ENCODE results near the gene MXRA8.

Gene MXRA8

DNA sequence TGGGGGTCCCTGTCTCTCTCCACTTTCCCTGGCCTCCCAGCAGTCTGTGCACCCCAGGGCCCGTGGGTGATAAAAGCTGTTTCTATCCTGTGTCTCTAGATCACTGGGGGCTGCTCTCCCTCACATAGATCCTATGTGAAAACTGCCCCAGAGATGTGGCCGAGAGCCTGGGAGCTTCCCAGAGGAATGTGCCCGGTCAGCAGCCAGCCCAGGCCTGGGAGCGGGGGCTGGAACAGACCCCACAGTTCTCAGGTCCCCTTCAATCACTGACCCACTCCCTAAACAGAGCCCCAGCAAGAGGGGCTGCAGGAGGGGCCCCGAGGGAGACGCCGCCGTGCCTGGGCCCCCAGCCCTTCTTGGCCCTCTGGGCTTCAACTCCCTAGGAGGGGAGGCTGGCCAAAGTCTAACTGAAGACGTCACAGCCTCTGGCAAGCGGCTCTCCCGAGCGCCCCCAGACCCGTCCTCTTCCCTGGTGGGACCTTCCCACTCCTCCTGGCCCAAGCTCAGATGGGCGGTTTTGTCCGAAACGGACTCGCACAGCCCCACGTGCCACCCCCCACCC lies 403 bp downstream of the MXRA8 start:
- no peak for DNase-seq (ENCODE audit: low read depth)
- no peak for TF ChIP-seq CTCF (IDR thresholded peaks at IDR 0.05; ENCODE audit: low read depth, low read length, missing control alignments)
- no peak overlapping the region for H3K4me3 ChIP-seq (ENCODE audit: low read depth, low read length)

DNA sequence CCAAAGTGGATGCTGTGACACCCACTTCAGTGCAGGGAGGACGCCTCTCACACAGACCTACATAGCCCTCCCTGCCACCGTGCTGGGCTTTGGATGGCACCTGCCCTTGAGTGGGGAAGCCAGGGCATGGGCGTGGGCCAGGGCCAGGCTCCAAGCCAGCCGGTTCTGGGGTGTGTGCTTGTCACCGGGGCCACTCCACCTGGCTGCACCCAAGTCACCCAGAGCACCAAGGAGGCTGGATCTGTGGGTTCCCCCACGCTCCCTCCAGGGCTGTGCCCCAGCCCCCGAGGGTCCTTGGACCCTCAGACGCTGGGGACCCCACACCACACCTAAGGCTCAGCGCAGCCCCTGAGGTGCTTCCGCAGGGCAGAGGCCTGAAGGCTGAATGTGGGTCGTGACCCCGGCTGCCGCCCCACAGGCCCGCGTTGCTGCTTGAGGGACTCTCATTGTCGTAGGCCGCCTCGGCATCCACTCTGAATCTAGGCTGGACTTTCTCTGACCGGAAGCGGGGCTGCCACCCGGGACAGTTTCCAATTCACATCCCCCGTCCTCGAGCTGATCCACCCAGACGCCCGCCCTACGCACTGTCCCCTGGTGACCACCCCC lies 1.5 kb downstream of the MXRA8 start:
- H3K4me3 ChIP-seq (ENCODE audit: low read depth, low read length), result no peak overlapping the region
- no peak for DNase-seq (ENCODE audit: low read depth)
- TF ChIP-seq CTCF (IDR thresholded peaks at IDR 0.05; ENCODE audit: low read depth, low read length, missing control alignments), result no peak

DNA sequence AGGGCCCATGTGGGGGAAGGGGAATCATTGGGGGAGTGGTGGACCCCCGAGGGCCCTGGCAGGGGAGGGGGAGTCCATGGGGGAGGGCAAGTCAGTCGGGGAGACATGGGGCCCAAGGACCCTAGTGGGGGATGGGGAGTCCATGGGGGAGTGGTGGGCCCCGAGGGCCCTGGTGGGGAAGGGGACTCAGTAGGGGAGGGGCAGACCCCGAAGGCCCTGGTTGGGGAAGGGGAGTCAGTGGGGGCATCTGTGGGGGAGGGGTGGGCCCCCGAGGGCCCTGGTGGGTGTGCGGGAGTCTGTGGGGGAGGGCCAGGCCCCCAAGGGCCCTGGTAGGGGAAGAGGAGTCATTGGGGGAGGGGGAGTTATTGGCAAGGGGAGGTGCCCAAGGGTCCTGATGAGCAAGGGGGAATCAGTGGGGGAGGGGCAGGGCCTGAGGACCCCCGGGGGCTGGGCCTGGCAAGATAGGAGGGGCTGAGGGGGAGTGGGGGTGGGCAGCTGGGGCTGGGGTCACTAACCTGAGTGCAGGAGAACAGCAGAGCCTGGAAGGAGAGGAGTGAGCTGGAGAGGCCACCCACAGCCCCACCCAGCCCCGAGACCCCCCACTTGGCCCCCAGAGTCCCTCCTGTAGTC lies 2.1 kb downstream of the MXRA8 start:
- no peak for DNase-seq (ENCODE audit: low read depth)
- no peak for TF ChIP-seq CTCF (IDR thresholded peaks at IDR 0.05; ENCODE audit: low read depth, low read length, missing control alignments)
- no peak overlapping the region for H3K4me3 ChIP-seq (ENCODE audit: low read depth, low read length)

DNA sequence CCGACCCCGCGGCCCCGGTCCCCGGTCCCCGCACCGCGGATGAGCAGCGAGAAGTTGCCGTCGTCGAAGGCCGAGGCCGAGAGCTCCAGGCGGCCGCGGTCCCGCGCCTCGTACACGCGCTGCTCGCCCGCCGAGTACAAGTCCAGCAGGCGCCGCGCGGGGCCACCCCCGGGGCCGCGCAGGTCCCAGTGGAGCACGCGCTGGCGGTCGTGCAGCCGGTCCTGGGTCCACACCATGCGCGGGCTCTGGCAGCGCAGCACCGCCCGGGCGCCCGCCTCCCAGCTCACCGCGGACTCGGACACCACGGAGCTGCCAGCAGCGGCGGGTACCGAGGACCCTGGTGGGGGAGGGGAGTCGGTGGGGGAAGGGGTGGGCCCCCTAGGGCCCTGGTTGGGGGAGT lies 2.9 kb downstream of the MXRA8 start:
- no peak overlapping the region for H3K4me3 ChIP-seq (ENCODE audit: low read depth, low read length)
- TF ChIP-seq CTCF (IDR thresholded peaks at IDR 0.05; ENCODE audit: low read depth, low read length, missing control alignments), result no peak

DNA sequence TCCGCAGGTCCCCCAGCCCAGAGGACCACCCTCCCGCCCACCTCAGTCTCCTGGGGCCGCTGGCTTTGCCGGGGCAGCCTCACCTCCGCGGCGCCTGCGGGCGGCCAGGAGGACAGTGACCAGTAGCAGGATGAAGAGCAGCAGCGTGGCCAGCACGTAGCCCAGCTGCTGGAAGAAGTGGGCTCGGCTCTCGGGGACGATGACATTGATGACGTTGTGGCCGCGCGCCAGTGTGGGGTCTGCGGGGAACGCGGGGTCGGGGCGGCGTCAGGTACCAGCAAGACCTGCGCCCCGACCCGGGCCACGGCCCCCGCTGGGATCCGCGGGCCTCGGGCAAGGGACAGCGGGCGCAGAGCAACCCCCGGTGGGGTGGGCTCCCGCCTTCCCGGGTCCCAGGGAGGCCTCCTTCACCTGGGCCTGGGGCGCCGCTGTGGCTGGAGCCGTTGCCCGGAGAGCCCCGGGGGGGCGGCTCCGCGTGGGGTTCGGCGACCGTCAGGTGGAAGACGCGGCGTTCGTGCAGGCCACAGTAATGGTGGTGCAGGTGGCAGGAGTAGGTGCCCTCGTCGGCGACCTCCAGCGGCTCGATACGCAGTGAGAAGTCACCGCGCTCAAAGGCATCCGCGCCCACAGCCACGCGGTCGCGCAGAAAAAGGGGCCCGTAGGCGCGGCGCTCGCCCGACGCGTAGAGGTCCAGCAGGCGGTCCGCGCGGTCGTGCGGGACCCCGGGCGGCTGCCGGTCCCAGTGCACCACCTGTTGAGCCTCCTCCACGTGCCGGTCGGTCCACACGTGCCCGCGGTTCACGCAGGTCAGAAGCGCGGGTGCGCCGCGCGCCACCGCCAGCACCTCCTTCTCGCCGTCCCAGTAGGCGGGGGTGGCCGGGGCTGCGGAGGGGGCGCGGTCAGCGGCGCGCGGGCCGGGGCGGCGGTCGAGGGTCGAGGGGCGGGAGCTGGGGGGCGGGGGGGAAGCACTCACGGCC lies 3.8 kb downstream of the MXRA8 start:
- H3K4me3 ChIP-seq (ENCODE audit: low read depth, low read length), result no peak overlapping the region
- DNase-seq (ENCODE audit: low read depth), result no peak
- TF ChIP-seq CTCF (IDR thresholded peaks at IDR 0.05; ENCODE audit: low read depth, low read length, missing control alignments), result no peak

More for the DNA sequence above, 2.9 kb downstream of the MXRA8 start:
- no peak for DNase-seq (ENCODE audit: low read depth)

DNA sequence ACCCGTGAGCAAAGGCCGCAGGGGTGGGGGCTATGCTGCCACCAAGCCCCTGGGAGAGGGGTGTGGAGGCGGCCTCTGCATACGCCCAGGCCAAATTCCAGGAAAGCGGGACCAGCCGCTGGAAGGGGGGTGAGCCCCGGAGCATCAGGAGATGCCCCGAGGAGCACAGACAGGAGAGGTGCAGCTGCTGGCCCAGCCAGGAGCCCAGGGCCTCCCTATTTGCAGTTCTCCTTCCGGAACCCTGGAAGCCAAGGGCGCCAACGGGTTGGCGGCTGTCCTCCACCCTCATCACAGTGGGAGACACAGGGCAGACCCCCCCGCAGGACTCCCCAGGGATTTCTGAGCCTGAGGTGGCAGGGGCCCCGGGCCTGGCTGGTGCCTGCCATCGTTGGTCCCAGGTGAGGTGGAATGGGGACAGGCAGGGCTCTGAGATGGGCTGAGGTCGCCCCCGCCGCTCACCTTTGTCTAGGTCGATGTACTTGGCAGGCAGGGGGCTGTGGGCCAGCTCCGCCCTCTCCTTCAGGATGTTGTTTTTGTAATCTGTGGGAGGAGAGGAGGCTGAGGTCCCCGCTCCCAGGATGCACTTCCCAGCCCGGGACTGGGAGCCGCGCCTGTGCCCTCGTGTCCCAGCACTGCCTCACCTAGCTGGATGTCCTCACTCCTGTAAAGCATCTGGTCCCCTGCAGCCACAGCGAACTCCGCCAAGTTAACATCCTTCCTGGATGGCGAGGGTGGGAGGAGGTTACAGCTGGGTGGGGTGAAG lies 4.8 kb downstream of the MXRA8 start:
- no peak for TF ChIP-seq CTCF (IDR thresholded peaks at IDR 0.05; ENCODE audit: low read depth, low read length, missing control alignments)
- no peak overlapping the region for H3K4me3 ChIP-seq (ENCODE audit: low read depth, low read length)
- no peak for DNase-seq (ENCODE audit: low read depth)
